Osteoblast (primary cell): Measurements from ENCODE around the gene CTNNAL1. TPM values are rescaled to one million over a fixed set of nuclear protein-coding genes. Genes with fewer than 3 reads are reported as not detected.
A peak's percentile ranks its signal among the peaks of the same experiment; 100 is the strongest.

Source experiments
- DNase-seq: peaks from one replicate; pipeline ENCODE4 v3.0.0; 2011; ENCODE audit warnings: low spot score, mixed read lengths; ENCODE audit not compliant: insufficient read length; ENCODE audit errors: missing footprints
- H2AFZ ChIP-seq: 2 replicates; pipeline ENCODE4 v1.6.0; 2011; ENCODE audit warnings: mild to moderate bottlenecking, low read length
- H3K27ac ChIP-seq: 2 replicates; pipeline ENCODE4 v1.5.1; 2011; ENCODE audit warnings: mild to moderate bottlenecking, low read depth, low read length, moderate library complexity
- H3K27me3 ChIP-seq: 2 replicates; pipeline ENCODE4 v1.6.0; 2012; ENCODE audit warnings: mild to moderate bottlenecking, control low read depth, inconsistent platforms, low read length, moderate library complexity; ENCODE audit not compliant: insufficient read depth
- H3K36me3 ChIP-seq: 2 replicates; pipeline ENCODE4 v1.5.1; 2011; ENCODE audit warnings: mild to moderate bottlenecking, low read length, control low read depth, moderate library complexity; ENCODE audit not compliant: insufficient read depth
- H3K4me1 ChIP-seq: 2 replicates; pipeline ENCODE4 v1.5.1; 2011; ENCODE audit warnings: mild to moderate bottlenecking, low read length, control low read depth, moderate library complexity; ENCODE audit not compliant: insufficient read depth
- H3K4me2 ChIP-seq: 2 replicates; pipeline ENCODE4 v1.6.0; 2011; ENCODE audit warnings: mild to moderate bottlenecking, low read length; ENCODE audit not compliant: insufficient read depth
- H3K4me3 ChIP-seq: fragments of 200-600 bp; sonication (generic); 3 replicates; pipeline ENCODE4 v1.5.1; 2012; ENCODE audit warnings: mild to moderate bottlenecking, low read length, inconsistent platforms; ENCODE audit not compliant: insufficient read depth
- H3K79me2 ChIP-seq: 2 replicates; pipeline ENCODE4 v1.6.0; 2012; ENCODE audit warnings: mild to moderate bottlenecking, low read length, control low read depth, inconsistent platforms; ENCODE audit not compliant: insufficient read depth
- H3K9me3 ChIP-seq: 2 replicates; pipeline ENCODE4 v1.5.1; 2011; ENCODE audit warnings: low read depth, low read length, control low read depth
- H4K20me1 ChIP-seq: 2 replicates; pipeline ENCODE4 v1.6.0; 2012; ENCODE audit warnings: mild to moderate bottlenecking, low read length, control low read depth; ENCODE audit not compliant: insufficient read depth
- total RNA-seq: library from RNA; depleted of rRNA; stranded (reverse); fragments of >200 nt; gene quantifications from 2 replicates; pipeline ENCODE4 v1.2.3, GENCODE V29; 2012
- TF ChIP-seq, protein P1 (sequence below): IDR thresholded peaks from 2 replicates; pipeline ENCODE4 v1.5.1; 2011; ENCODE audit warnings: mild to moderate bottlenecking, low read depth, low read length, moderate library complexity; ENCODE audit errors: extremely low read depth

The CTNNAL1 gene
- total RNA-seq, 1 donor: 118 TPM

DNA sequence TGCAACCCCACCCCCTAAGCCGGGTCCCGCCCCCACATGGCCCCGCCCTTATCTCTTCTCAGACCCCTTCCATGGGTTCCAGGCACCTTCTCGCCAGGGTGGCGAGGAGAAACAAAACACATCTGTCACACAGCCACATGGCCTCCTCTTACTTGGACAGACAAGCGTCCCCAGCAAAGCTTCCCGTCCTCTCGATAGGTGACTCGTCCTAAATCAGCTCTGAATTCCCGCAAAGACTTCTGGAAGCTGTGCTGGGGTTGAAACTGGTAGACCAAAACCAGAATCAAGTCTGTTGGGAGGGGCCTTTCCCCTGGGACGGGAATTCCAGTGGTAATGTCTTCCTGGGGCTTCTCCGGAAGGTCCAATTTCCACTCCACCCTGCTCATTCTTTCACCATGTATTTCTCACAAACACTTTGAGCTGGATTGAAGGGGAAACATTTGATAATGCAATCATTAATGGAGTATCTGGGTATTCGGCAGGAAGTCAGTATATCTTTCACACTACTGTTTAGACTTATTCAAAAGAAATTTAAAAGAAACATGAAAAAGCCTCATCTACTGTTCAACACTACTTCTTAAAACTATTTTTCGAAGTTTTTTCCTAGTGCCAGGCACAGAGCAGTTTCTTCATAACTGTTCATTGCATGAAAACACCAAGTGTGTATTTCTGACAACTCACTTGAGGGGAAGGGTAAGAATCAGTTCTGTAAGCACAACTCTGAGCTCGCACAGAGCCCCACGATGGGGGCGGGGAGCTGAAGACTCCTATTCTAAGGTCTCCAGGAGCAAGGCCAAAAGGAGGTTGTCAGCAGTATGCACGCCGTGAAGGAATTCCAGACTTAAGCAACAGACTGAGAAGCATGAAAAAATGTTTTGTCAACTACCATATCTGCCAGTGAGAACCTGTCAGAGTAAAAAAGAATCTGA, 644 bp upstream of the CTNNAL1 start:
- Histone ChIP-seq H3K9me3 (no peaks in the 10 kb centered on the region), H3K4me2 (peak overlapping the region; percentile 91), H3K27ac (peak overlapping the region; percentile 72), H2AFZ (peak overlapping the region; percentile 75), H3K79me2 (peaks cover 28% of the 10 kb centered on the region), H4K20me1 (peaks cover 27% of the 10 kb centered on the region), H3K4me1 (peaks cover 34% of the 10 kb centered on the region), H3K4me3 (peak overlapping the region; percentile 84), H3K36me3 (no peaks in the 10 kb centered on the region), H3K27me3 (no peaks in the 10 kb centered on the region)
- peak; percentile 59 for DNase-seq
- TF ChIP-seq, protein P1, sequence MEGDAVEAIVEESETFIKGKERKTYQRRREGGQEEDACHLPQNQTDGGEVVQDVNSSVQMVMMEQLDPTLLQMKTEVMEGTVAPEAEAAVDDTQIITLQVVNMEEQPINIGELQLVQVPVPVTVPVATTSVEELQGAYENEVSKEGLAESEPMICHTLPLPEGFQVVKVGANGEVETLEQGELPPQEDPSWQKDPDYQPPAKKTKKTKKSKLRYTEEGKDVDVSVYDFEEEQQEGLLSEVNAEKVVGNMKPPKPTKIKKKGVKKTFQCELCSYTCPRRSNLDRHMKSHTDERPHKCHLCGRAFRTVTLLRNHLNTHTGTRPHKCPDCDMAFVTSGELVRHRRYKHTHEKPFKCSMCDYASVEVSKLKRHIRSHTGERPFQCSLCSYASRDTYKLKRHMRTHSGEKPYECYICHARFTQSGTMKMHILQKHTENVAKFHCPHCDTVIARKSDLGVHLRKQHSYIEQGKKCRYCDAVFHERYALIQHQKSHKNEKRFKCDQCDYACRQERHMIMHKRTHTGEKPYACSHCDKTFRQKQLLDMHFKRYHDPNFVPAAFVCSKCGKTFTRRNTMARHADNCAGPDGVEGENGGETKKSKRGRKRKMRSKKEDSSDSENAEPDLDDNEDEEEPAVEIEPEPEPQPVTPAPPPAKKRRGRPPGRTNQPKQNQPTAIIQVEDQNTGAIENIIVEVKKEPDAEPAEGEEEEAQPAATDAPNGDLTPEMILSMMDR: no peak

DNA sequence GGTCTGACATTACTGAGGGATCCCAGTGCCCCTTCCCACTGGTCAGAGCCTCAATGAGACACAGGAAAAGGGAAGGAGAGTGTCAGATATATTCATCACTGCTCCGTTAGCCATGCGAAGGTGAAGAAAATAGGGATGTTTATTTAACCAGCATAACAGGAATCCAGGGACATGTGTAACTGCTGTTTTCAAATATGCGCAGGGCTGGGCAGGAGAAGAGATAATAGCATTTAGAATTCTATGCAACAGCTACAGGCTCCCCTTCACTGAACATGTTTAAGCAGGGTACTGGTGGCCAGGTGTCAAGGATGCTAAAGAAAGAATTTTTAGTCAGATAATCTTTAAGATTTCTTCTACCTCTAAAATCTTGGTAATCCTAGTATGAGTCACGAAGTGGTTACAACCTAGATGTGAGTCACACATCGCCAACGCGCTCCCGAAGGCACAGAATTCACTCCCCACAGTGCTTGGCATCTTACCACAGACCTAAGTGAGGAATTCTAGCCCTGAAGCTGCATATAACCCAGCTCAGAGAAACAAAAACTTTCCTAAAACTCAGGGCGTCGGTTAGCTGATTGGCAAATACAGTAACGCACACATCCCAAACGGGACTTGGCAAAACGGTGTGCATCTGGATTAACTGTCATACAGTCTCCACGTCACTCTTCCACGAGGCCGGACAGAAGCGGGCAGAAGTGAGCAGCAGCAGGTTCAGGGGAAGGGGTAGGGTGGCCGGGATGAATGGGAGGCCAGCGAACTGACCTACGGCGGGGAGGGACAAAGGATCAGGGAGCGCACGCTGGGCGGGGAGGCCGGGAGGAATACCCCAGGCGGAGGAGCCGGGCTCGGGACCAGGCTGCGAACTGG, 1.1 kb downstream of the CTNNAL1 start:
- TF ChIP-seq, protein P1: no peak
- DNase-seq: peak; percentile 84
- Histone ChIP-seq H3K4me2 (peak overlapping the region; percentile 87), H3K27ac (peak overlapping the region; percentile 82), H2AFZ (peak overlapping the region; percentile 42), H3K4me3 (peak overlapping the region; percentile 84), H3K36me3 (no peaks in the 10 kb centered on the region), H3K79me2 (peaks cover 43% of the 10 kb centered on the region), H3K4me1 (peaks cover 34% of the 10 kb centered on the region), H3K9me3 (no peaks in the 10 kb centered on the region), H4K20me1 (peaks cover 30% of the 10 kb centered on the region), H3K27me3 (no peaks in the 10 kb centered on the region)

DNA sequence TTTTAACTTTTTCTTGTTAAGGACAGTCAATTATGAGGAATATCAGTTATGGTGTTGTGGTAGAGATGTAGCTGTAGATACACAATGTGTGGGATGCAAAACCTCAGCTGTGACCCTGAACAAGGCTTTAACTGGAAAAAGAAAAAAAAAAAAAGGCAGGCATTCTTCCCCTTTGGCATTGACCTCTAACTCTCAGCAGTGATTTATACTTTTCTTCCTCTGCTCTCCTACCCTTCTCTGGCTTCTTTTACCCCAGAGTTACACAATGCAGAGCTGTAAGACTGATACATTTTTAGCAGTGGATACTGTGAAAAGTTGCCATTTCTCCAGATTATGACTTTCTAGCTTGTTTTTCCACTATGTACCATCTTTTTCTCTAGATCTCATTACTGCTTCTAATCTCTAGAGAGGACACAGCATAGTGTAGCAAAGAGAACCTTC, 2.0 kb downstream of the CTNNAL1 start:
- Histone ChIP-seq H3K27ac (peak overlapping the region; percentile 82), H3K36me3 (no peaks in the 10 kb centered on the region), H3K4me3 (peak overlapping the region; percentile 84), H3K9me3 (no peaks in the 10 kb centered on the region), H3K4me1 (peaks cover 34% of the 10 kb centered on the region), H3K27me3 (no peaks in the 10 kb centered on the region), H3K4me2 (peak overlapping the region; percentile 87), H3K79me2 (peaks cover 53% of the 10 kb centered on the region), H2AFZ (no peak overlapping the region), H4K20me1 (peaks cover 39% of the 10 kb centered on the region)
- DNase-seq: no peak
- TF ChIP-seq, protein P1: no peak
